DMS153 treated with DMSO at 0.1 percent for 48 hours (cell line): ENCODE measurements around the gene SIGLECL1.

Source experiments
- DNase-seq: peaks from one replicate; lab custom pipeline; 2025; ENCODE audit not compliant: unreplicated experiment; lab: John Stamatoyannopoulos, UW

Gene SIGLECL1

GRCh38 chr19:51252306-51253079 is 1.6 kb downstream of the SIGLECL1 start:
- DNase-seq, result no peak

GRCh38 chr19:51253088-51253806 is 2.4 kb downstream of the SIGLECL1 start:
- no peak for DNase-seq

DNA sequence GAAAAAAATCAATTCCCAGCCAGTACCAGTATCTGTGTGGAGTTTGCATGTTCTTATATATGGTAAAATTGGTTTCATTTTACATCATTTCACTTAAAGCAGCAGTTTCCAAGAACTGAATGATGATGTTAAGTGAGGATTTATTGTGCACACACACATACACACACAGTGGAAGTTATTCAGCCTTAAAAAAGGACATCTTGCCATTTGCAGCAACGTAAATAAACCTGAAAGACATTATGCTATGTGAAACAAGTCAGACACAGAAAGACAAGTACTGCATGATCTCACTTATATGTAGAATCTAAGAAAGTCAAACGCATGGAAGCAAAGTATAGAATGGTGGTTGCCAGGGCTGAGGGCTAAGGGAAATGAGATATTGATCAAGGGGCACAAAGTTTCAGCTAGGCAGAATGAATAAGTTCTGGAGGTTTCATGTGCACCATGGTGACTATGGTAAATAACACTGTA is 5.3 kb downstream of the SIGLECL1 start:
- DNase-seq, result no peak

DNA sequence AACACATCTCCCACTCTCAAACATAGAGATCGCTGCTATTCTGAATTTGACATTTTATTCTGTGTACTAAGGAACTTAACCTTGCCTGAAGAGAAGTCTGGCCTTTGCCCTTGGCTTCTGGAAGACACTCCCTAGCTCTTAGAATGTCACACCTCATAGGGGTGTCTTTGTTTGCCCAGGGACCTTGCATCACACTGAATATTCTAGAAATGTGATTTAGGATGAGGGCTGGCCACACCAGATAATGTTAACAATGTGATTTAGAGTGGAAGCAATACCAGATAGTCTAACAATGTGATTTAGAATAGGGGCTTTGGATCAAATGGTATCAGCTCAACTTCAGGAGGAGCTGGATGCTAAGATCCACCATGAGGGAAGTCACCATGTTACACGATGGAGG is 6.6 kb downstream of the SIGLECL1 start:
- no peak for DNase-seq

- DNase-seq, result no peak
Measured at GRCh38 chr19:51258165-51259160, 7.6 kb downstream of the SIGLECL1 start.

- no peak for DNase-seq
Measured at GRCh38 chr19:51259348-51260245, 8.7 kb downstream of the SIGLECL1 start.

DNA sequence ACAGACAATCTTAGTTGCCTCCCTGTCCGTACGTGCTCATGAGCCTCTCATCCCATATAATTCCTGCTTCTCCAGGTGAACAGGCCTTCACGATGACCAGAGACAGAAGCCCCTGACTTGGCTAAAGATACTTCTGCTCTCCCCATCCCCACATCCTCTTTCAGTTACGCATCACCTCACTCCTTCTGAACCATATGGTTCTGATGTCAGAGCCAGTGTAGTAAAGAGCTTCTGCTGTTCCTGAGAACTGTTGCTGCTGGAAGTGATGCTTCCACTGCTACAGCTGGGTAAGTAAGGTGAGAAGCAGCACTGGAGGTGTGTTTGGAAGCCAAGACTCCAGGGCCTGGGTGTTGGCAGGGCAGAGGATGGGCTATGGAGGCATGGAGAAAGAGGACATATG is 12.9 kb downstream of the SIGLECL1 start:
- DNase-seq, result no peak

GRCh38 chr19:51271067-51271466 is 20.2 kb downstream of the SIGLECL1 start:
- no peak for DNase-seq

GRCh38 chr19:51272183-51272810 is 21.4 kb downstream of the SIGLECL1 start:
- no peak for DNase-seq

GRCh38 chr19:51274049-51274770 is 23.3 kb downstream of the SIGLECL1 start:
- no peak for DNase-seq

DNA sequence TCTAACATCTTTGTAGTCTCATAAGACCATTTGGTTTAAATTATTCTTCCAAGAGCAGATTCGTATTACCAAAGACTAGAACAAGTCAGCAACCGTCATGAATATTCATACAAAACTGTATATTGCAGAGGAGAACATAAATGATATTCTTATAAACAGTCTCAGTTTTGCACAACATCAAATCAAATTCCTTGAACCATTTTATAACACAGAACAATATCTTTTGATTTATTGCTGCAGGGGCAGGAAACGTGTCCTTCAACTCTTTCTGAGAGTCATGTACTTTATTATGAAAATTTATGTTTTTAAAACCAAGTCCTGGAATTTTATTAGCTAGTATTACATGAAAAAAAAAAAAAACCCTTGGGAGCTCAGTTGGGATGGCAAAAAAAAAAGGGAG is 26.2 kb downstream of the SIGLECL1 start:
- DNase-seq, result no peak

GRCh38 chr19:51282335-51282734 is 31.5 kb downstream of the SIGLECL1 start:
- DNase-seq, result no peak

DNA sequence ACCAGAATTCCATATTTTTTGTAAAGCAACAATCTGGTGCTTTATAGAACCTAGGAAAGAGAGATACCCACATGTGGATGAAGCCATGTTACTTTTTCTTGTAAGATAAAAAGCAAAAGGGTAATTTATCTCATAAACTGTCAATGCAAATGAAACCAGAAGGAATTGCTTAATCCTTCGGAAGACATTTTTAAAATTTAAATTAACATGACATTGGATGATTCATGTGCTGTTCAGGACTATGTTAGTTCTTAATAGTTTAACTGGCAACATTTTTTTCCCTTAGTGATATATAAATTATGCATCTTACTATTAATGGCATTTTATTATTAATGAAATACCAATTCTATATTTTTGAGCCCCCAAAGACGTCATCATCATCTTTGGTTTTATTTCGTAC is 34.8 kb downstream of the SIGLECL1 start:
- DNase-seq, result no peak

DNA sequence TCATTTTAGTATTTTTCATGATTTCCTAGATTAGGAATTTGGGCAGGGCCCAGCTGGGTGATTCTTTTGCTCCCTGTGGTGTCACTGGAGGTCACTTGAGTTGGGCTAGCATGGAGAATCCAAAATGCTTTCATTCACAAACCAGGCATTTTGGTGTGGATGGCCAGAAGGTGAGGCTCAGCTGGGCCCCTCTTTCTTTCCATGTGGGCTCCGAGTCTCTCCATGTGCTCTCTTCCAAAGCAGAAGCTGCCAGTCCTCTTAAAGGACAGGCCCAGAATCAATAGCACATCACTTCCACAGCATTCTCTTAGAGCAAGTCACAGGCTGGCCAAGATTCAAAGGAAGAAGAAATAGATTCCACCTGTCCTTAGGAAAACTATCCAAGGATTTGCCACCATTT is 38.8 kb downstream of the SIGLECL1 start:
- DNase-seq, result no peak

GRCh38 chr19:51292971-51293370 is 42.1 kb downstream of the SIGLECL1 start:
- no peak for DNase-seq

GRCh38 chr19:51293571-51294210 is 42.8 kb downstream of the SIGLECL1 start:
- DNase-seq, result no peak

- no peak for DNase-seq
Measured at GRCh38 chr19:51294211-51294976, 43.5 kb downstream of the SIGLECL1 start.

DNA sequence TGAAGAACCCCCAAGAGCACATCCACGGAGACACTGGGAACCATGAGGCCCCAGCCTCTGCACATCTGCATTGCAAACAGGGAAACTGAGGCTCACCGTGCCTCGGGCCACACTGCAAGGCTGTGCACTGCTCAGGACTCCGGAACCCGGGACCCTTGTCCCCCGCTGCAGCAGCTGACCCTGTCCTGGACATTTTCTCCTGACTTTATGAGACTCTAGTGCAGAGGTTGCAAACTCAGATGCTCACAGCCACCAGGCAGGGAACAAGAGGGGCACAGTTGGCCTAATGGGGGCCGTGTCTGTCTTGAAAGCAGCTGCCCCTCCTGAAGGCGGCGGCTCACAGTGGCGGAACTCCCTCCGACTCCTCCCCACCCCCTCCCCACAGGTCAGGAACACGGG is 44.1 kb downstream of the SIGLECL1 start:
- no peak for DNase-seq
